Measurements from ENCODE around the gene F13A1. TPM values are rescaled to one million over a fixed set of nuclear protein-coding genes. Genes with fewer than 3 reads are reported as not detected.

Gene F13A1
- total and polyA plus RNA-seq, 12 donors, result 10.5 to 481 (median 157) TPM

DNA sequence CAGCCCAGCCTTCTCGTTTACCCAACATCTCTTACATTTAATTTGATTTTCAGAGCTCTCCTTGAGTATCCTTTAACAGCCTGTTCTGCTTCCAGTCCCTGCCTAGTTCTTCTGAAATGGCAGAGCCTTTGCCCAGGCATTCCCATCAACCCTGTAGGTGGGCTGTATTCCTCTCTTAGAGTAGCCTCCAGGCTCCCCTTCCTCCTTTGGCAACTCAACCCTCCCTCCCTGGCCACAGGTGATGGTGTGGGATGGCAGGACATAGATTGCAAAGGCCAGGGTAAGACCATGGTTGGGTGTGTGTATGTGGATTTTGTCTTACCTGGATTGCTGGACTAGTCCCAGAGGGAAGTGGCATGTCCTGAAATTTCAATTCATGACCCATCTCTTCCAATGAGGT is 125.4 kb downstream of the F13A1 start:
- no peak for DNase-seq
- WGBS, 4 donors, result 67 to 83% (median 79%) methylated on average over 1 of the region's 1 CpG
- H3K4me3 ChIP-seq, result no peak overlapping the region
- peaks cover 0 to 3% of the 10 kb centered on the region in 2 donors for H3K36me3 ChIP-seq (replicated peaks in 1 of 2)
- no peaks in the 10 kb centered on the region for H3K4me1 ChIP-seq (replicated peaks in 1 of 2)
- intact Hi-C loops (cut with DNase I), result no loop called here
- H3K27ac ChIP-seq, result no peak overlapping the region
- TF ChIP-seq POLR2A (IDR thresholded peaks at IDR 0.05), result no peak
- TF ChIP-seq, protein P1, sequence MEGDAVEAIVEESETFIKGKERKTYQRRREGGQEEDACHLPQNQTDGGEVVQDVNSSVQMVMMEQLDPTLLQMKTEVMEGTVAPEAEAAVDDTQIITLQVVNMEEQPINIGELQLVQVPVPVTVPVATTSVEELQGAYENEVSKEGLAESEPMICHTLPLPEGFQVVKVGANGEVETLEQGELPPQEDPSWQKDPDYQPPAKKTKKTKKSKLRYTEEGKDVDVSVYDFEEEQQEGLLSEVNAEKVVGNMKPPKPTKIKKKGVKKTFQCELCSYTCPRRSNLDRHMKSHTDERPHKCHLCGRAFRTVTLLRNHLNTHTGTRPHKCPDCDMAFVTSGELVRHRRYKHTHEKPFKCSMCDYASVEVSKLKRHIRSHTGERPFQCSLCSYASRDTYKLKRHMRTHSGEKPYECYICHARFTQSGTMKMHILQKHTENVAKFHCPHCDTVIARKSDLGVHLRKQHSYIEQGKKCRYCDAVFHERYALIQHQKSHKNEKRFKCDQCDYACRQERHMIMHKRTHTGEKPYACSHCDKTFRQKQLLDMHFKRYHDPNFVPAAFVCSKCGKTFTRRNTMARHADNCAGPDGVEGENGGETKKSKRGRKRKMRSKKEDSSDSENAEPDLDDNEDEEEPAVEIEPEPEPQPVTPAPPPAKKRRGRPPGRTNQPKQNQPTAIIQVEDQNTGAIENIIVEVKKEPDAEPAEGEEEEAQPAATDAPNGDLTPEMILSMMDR (IDR thresholded peaks at IDR 0.05), result no peak
- H3K27me3 ChIP-seq, result no peaks in the 10 kb centered on the region
- H3K9me3 ChIP-seq (replicated peaks in 1 of 3), result no peaks in the 10 kb centered on the region

GRCh38 chr6:6193221-6193745 is 127.2 kb downstream of the F13A1 start:
- intact Hi-C loops (cut with DNase I), result no loop called here
- WGBS, 4 donors, result 67 to 75% (median 69%) methylated on average over 7 of the region's 7 CpGs
- no peaks in the 10 kb centered on the region for H3K9me3 ChIP-seq (replicated peaks in 1 of 3)
- DNase-seq, result no peak
- TF ChIP-seq POLR2A (IDR thresholded peaks at IDR 0.05), result no peak
- TF ChIP-seq, protein P1 (IDR thresholded peaks at IDR 0.05), result no peak
- H3K4me3 ChIP-seq, result no peak overlapping the region
- peaks cover 0 to 3% of the 10 kb centered on the region in 2 donors for H3K36me3 ChIP-seq (replicated peaks in 1 of 2)
- no peak overlapping the region for H3K27ac ChIP-seq
- no peaks in the 10 kb centered on the region for H3K27me3 ChIP-seq
- H3K4me1 ChIP-seq (replicated peaks in 1 of 2), result no peaks in the 10 kb centered on the region

- no peak for DNase-seq
- Histone ChIP-seq H3K36me3 (replicated peaks in 1 of 2) (peaks cover 0 to 3% of the 10 kb centered on the region in 2 donors), H3K4me3 (no peak overlapping the region), H3K27me3 (no peaks in the 10 kb centered on the region), H3K9me3 (replicated peaks in 1 of 3) (no peaks in the 10 kb centered on the region), H3K4me1 (replicated peaks in 1 of 2) (no peaks in the 10 kb centered on the region), H3K27ac (no peak overlapping the region)
- 74 to 92% (median 90%) methylated on average over 1 of the region's 1 CpG for WGBS, 4 donors
- intact Hi-C loops (cut with DNase I), result no loop called here
- TF ChIP-seq, protein P1 (IDR thresholded peaks at IDR 0.05), result no peak
- TF ChIP-seq POLR2A (IDR thresholded peaks at IDR 0.05), result no peak
These were observed 128.6 kb downstream of the F13A1 start for GRCh38 chr6:6191909-6192308.

GRCh38 chr6:6191476-6191875 is 129.0 kb downstream of the F13A1 start:
- H3K27ac ChIP-seq, result no peak overlapping the region
- H3K36me3 ChIP-seq (replicated peaks in 1 of 2), result peaks cover 0 to 3% of the 10 kb centered on the region in 2 donors
- H3K4me3 ChIP-seq, result no peak overlapping the region
- H3K4me1 ChIP-seq (replicated peaks in 1 of 2), result no peaks in the 10 kb centered on the region
- intact Hi-C loops (cut with DNase I), result no loop called here
- TF ChIP-seq, protein P1 (IDR thresholded peaks at IDR 0.05), result no peak
- no peak for TF ChIP-seq POLR2A (IDR thresholded peaks at IDR 0.05)
- no peak for DNase-seq
- WGBS, 4 donors, result 34 to 48% (median 35%) methylated on average over 2 of the region's 2 CpGs
- H3K27me3 ChIP-seq, result no peaks in the 10 kb centered on the region
- no peaks in the 10 kb centered on the region for H3K9me3 ChIP-seq (replicated peaks in 1 of 3)
